ENCODE data around the gene RAB40C. TPM values are rescaled to one million over a fixed set of nuclear protein-coding genes. Genes with fewer than 3 reads are reported as not detected.
A peak's percentile ranks its signal among the peaks of the same experiment; 100 is the strongest.

RAB40C gene
- total and polyA plus RNA-seq, 12 donors: 9.1 to 32.0 (median 12.3) TPM

DNA sequence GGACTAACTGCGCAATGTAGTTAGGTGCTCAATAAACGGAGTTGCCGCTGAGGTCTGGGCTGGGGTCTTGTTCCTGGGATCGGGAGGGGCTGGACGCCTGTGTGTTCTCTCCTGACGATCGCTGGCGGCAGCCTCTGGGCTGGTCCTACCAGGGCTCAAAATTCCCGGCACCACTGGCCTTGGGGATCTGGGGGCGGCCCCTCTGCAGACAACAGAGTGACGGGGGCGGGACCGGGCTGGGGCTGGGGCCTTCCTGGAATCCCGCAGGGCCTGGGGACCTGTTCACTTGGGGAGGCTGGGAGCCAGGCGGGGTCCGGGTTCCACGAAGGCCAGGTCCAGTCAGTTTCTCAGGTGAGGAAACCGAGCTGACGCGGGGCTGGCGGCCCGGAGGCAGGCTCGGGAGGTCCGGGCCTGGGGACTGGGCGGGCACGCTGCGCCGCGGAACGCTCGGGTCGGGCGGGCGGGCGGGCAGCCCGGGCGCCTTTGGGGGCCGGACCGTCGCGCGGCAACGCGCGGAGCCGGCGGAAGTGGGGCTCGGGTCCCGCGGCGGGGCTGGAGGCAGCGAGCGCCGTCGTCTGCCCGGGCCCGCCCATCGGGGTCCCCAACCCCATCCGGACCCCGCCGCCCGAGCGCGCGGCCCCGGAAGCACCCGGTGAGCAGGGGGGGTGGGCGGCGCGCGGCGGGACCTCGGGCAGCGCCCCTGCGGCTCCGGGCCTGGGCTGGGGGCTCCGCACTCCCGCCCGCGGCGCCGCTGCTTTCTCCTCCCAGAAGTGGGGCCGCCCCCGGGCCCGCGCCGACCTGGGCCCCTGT, 20.2 kb upstream of the RAB40C start, which contains the start of gene PIGQ:
Gene PIGQ, plus strand, starts transcription at position 524 of the 810 bp plus-strand sequence. CDS start 4,107 bp downstream, outside the sequence.
- 1% methylated on average over 72 to 87 of the region's 87 CpGs for WGBS, 2 donors
- intact Hi-C loops (cut with DNase I): loop anchor here in 1 of 10 donors (2.0 to 5.0 kb wide), 2 partner anchors 19 to 42 kb away; partner anchors contain the start of gene CAPN15
- Histone ChIP-seq H3K27me3 (no peaks in the 10 kb centered on the region), H3K4me3 (peak within 1 kb of the TSS; percentile 68 to 95 (median 86)), H3K36me3 (peaks cover 0 to 20% (median 4%) of the 10 kb centered on the region in 9 donors), H3K4me1 (peaks cover 18 to 50% (median 42%) of the 10 kb centered on the region in 9 donors), H3K9me3 (no peaks in the 10 kb centered on the region), H3K27ac (peak within 1 kb of the TSS; percentile 9 to 91 (median 84))
- peak; percentile 42 to 77 (median 64) for ATAC-seq
- TF ChIP-seq, protein P1, sequence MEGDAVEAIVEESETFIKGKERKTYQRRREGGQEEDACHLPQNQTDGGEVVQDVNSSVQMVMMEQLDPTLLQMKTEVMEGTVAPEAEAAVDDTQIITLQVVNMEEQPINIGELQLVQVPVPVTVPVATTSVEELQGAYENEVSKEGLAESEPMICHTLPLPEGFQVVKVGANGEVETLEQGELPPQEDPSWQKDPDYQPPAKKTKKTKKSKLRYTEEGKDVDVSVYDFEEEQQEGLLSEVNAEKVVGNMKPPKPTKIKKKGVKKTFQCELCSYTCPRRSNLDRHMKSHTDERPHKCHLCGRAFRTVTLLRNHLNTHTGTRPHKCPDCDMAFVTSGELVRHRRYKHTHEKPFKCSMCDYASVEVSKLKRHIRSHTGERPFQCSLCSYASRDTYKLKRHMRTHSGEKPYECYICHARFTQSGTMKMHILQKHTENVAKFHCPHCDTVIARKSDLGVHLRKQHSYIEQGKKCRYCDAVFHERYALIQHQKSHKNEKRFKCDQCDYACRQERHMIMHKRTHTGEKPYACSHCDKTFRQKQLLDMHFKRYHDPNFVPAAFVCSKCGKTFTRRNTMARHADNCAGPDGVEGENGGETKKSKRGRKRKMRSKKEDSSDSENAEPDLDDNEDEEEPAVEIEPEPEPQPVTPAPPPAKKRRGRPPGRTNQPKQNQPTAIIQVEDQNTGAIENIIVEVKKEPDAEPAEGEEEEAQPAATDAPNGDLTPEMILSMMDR (IDR thresholded peaks at IDR 0.05): no peak
- peak; percentile 68 to 73 for DNase-seq

DNA sequence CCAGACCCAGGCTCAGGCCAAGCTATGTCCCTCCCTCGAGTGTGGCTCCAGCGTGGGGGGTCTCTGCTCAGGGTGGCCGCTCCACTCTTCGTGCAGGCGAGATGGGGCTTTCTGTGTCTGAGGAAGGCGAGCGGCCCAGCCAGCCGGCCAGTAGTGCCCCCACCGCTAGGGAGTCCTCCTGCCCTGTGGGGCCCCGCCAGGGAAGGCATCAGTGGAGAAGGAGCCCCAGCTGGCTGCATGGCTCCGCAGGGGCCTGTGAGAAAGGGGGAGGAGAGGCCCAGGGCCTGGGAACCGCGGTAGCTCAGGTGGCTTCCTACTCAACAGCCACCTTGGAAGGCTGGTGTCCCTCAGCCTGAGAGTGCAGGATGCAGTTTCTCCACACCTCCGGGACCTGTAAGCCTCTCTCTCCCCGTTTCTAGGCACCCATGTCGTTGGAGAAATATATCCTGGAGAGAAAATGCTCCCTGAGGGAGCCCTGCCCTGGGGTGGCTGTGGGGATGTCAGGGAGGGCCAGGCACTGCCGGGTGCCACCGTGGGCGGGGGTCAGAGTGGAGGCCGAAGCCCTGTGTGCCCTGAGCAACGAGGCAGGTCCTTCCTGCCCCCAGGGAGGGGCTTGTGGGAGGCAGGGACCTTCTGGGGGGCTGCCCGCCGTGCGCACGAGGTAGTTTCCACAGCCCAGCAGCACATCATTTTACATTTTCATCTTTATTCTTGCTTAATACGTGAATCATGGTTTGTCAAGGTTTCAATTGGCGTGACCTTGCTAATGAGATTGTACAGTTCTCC, 16.8 kb upstream of the RAB40C start:
- TF ChIP-seq, protein P1 (IDR thresholded peaks at IDR 0.05): no peak
- intact Hi-C loops (cut with DNase I): no loop called here
- Histone ChIP-seq H3K4me3 (no peak overlapping the region), H3K9me3 (no peaks in the 10 kb centered on the region), H3K27me3 (no peaks in the 10 kb centered on the region), H3K4me1 (peaks cover 6 to 22% (median 19%) of the 10 kb centered on the region in 9 donors), H3K27ac (no peak overlapping the region), H3K36me3 (peaks cover 0 to 40% (median 12%) of the 10 kb centered on the region in 9 donors)
- ATAC-seq (no peak), DNase-seq (no peak)
- WGBS, 2 donors: 79 to 89% methylated on average over 27 of the region's 27 CpGs

DNA sequence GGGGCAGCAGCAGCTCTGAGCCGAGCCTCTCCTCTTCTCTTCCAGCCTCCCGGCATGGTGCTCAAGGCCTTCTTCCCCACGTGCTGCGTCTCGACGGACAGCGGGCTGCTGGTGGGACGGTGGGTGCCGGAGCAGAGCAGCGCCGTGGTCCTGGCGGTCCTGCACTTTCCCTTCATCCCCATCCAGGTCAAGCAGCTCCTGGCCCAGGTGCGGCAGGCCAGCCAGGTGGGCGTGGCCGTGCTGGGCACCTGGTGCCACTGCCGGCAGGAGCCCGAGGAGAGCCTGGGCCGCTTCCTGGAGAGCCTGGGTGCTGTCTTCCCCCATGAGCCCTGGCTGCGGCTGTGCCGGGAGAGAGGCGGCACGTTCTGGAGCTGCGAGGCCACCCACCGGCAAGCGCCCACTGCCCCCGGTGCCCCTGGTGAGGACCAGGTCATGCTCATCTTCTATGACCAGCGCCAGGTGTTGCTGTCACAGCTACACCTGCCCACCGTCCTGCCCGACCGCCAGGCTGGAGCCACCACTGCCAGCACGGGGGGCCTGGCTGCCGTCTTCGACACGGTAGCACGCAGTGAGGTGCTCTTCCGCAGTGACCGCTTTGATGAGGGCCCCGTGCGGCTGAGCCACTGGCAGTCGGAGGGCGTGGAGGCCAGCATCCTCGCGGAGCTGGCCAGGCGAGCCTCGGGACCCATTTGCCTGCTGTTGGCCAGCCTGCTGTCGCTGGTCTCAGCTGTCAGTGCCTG, 15.7 kb upstream of the RAB40C start:
- Histone ChIP-seq H3K4me3 (no peak overlapping the region), H3K27ac (no peak overlapping the region), H3K36me3 (peaks cover 0 to 40% (median 12%) of the 10 kb centered on the region in 9 donors), H3K9me3 (no peaks in the 10 kb centered on the region), H3K27me3 (no peaks in the 10 kb centered on the region), H3K4me1 (peaks cover 1 to 19% (median 10%) of the 10 kb centered on the region in 9 donors)
- ATAC-seq (no peak), DNase-seq (no peak)
- 95 to 96% methylated on average over 43 to 46 of the region's 46 CpGs for WGBS, 2 donors
- TF ChIP-seq, protein P1 (IDR thresholded peaks at IDR 0.05): no peak
- intact Hi-C loops (cut with DNase I): no loop called here
